ENCODE measurements around the gene PTPRM.

The PTPRM gene

GRCh38 chr18:7901657-7902056, 334.5 kb downstream of the PTPRM start:
- no peak for TF ChIP-seq POLR2A (IDR thresholded peaks at IDR 0.05; ENCODE audit: low read depth, low read length)
- DNase-seq (ENCODE audit: insufficient read length, low spot score): no peak
- FAIRE-seq: no peak

- TF ChIP-seq POLR2A (IDR thresholded peaks at IDR 0.05; ENCODE audit: low read depth, low read length): no peak
- FAIRE-seq: peak; percentile 30
- no peak for DNase-seq (ENCODE audit: insufficient read length, low spot score)
These were observed 335.3 kb downstream of the PTPRM start for GRCh38 chr18:7902399-7902839.

DNA sequence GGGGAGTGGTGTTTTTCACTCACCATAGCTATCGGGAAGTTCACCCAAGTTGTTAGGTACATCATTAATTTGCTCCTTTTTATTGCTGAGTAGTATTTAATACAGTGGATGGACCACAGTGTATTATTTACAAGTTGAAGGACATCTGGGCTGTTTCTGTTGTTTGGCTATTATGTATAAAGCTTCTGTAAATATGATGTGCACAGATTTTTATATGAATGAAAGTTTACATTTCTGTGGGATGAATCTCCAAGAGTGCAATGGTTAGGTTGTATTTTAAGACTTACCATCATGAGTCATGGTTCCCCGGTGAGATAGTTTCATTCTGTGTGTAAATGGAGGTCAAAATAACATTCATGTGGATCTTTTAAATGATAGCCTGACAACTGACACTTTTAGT, 337.4 kb downstream of the PTPRM start:
- TF ChIP-seq POLR2A (IDR thresholded peaks at IDR 0.05; ENCODE audit: low read depth, low read length): no peak
- FAIRE-seq: peak; percentile 93
- peak; percentile 31 for DNase-seq (ENCODE audit: insufficient read length, low spot score)

DNA sequence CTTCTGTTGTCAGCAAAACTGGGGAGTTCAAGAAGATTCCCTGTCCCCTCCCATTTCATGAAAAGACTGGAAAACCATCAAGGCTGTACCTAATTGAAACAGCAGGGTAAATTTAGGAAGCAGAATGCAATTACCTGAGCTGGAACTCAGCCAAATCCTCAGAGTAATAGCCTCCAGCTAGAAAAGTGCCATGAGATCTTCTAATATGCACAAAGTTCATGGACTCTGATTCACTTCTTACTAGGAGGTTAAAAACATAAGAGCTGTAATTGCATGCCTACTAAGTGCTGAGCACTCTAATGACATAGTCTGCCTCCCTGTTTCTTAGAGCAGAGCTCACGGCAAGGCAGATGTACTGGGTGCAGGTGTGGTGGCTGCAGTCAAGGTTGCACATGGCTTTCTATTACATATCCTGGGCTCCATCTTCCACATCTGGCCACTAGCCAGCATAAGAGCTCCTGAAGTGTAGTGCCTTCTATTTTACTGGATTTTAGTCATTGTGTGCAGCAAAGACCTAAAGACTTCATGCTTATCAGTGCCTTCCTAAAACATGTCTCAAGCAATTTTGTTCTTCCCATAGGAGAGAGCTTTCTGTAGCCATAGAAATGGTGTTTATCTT, 341.7 kb downstream of the PTPRM start:
- DNase-seq (ENCODE audit: insufficient read length, low spot score) (no peak), FAIRE-seq (peak; percentile 6)
- TF ChIP-seq POLR2A (IDR thresholded peaks at IDR 0.05; ENCODE audit: low read depth, low read length): no peak

- DNase-seq (ENCODE audit: insufficient read length, low spot score) (no peak), FAIRE-seq (no peak)
- TF ChIP-seq POLR2A (IDR thresholded peaks at IDR 0.05; ENCODE audit: low read depth, low read length): no peak
These were observed 347.9 kb downstream of the PTPRM start for GRCh38 chr18:7914834-7915670.

DNA sequence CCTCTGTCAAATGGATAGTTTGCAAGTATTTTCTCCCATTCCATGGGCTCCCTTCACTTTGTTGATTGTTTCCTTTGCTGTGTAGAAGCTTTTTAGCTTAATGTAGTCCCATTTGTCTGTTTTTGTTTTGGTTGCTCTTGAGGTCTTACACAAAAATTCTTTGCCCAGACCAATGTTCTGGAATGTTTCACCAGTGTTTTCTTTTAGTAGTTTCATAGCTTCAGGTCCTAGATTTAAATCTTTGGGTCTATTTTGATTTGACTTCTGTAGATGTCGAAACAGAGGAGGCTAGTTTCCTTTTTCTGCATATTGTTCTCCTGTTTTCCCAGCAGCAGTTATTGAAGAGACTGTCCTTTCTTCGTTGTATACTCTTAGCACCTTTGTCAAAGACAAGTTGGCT, 351.6 kb downstream of the PTPRM start:
- no peak for FAIRE-seq
- no peak for DNase-seq (ENCODE audit: insufficient read length, low spot score)
- TF ChIP-seq POLR2A (IDR thresholded peaks at IDR 0.05; ENCODE audit: low read depth, low read length): no peak

GRCh38 chr18:7919565-7919964, 352.4 kb downstream of the PTPRM start:
- FAIRE-seq (no peak), DNase-seq (ENCODE audit: insufficient read length, low spot score) (no peak)
- TF ChIP-seq POLR2A (IDR thresholded peaks at IDR 0.05; ENCODE audit: low read depth, low read length): no peak

DNA sequence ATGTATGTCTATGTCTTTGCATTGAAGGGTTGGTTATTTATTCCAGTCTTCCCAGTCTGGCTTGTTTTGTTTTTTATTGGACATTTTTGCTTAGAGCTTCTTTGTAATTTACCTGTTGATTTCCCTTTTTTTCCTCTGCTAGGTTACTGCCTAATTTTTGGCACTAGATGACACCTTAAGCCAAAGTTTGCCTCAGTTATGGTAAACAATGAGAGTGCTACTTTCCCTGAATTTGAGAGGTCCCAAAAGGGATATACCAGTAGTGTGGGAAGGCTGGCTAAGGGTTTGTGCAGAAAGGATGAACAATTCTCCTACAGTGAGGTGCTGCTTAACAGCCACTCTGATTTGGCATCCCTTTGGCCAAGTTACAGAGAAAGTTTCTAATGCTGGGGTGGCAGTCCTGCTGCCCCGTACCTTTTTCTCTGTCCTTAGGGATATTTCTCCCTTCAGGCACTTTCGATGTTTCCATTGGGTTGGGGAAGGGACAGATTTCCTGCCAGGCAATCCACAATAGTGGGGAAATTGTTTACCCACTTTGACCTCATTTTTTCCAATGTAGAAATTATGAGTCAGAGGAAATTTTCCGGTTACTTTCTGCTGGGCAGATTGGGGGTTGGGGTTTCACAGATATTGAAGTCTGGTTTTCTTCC, 354.9 kb downstream of the PTPRM start:
- no peak for DNase-seq (ENCODE audit: insufficient read length, low spot score)
- TF ChIP-seq POLR2A (IDR thresholded peaks at IDR 0.05; ENCODE audit: low read depth, low read length): no peak
- peak; percentile 95 for FAIRE-seq

- no peak for DNase-seq (ENCODE audit: insufficient read length, low spot score)
- peak; percentile 72 for FAIRE-seq
- no peak for TF ChIP-seq POLR2A (IDR thresholded peaks at IDR 0.05; ENCODE audit: low read depth, low read length)
These were observed 356.0 kb downstream of the PTPRM start for GRCh38 chr18:7923105-7923504.

DNA sequence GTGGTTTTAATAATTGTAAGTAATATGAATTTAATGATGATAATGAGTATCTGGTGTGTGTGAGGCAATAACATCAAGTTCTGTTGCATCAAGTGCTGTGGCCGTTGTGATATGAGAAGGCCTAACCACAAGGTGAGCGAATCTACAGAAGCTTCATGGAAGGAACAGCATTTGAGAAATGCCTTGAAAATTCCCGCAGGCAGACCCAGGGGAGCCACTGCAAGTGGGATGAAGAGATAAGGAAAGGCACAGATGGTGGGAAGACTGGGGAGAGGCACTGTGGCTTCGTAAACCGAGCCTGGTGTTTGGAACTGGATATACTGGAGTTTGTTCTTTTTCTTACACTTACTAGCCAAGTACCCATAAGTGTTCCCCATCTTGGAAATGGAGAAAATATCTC, 357.5 kb downstream of the PTPRM start:
- TF ChIP-seq POLR2A (IDR thresholded peaks at IDR 0.05; ENCODE audit: low read depth, low read length): no peak
- FAIRE-seq (peak; percentile 11), DNase-seq (ENCODE audit: insufficient read length, low spot score) (no peak)

DNA sequence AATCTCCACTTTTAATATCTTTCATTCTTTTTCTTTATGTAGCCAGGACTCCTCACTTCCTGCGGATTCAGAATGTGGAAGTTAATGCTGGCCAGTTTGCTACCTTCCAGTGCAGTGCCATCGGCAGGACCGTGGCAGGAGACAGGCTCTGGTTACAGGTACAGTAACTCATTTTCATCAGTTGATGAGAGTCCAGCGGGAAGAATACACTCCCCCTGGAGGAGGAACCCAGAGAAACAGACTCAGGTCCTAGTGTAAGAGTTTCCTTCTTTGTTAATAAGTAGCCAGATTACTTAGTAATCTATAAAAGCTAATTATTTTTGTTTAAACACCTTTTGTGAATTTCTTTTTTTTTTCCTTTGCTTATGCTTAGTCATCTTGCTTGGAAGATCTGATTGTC, 359.4 kb downstream of the PTPRM start:
- no peak for TF ChIP-seq POLR2A (IDR thresholded peaks at IDR 0.05; ENCODE audit: low read depth, low read length)
- DNase-seq (ENCODE audit: insufficient read length, low spot score) (no peak), FAIRE-seq (no peak)

- DNase-seq (ENCODE audit: insufficient read length, low spot score): no peak
- FAIRE-seq: no peak
- no peak for TF ChIP-seq POLR2A (IDR thresholded peaks at IDR 0.05; ENCODE audit: low read depth, low read length)
These were observed 360.0 kb downstream of the PTPRM start for GRCh38 chr18:7927119-7927518.

DNA sequence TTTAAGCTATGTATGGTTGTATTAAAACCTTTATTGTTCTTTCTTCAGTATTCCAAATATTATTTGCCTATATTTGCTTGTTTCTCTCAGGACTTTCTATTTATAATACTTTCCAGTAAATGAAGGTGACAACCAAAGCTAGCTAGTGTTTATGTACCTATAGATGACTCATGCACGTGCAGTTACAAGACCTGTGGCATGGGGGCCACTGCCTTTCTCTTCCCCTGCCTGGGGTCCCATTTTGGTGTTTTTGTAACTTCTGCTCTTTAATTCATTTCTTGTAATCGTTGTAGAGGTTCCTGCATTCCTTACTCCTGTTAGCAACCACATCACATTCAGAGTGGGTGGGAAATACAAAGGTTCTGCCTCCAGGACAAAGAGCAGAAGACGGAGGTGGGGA, 364.6 kb downstream of the PTPRM start:
- DNase-seq (ENCODE audit: insufficient read length, low spot score): no peak
- no peak for TF ChIP-seq POLR2A (IDR thresholded peaks at IDR 0.05; ENCODE audit: low read depth, low read length)
- FAIRE-seq: no peak

- TF ChIP-seq POLR2A (IDR thresholded peaks at IDR 0.05; ENCODE audit: low read depth, low read length): no peak
- DNase-seq (ENCODE audit: insufficient read length, low spot score) (no peak), FAIRE-seq (no peak)
These were observed 370.2 kb downstream of the PTPRM start for GRCh38 chr18:7937268-7937667.
